Panc1 (cell line): ENCODE measurements around the gene CLRN1. TPM values are rescaled to one million over a fixed set of nuclear protein-coding genes. Genes with fewer than 3 reads are reported as not detected.

Experiments
- ATAC-seq: fragments of 200-7000 bp; cut with Tn5 transposase; 2 replicates; pipeline ENCODE4 v1.9.1; 2020; ENCODE audit warnings: mild to moderate bottlenecking, moderate library complexity
- BruUV-seq: library from RNA; stranded (reverse); fragments of 400-500 nt; replicated peaks from 2 replicates; lab custom pipeline; 2021; lab: Mats Ljungman, UMichigan
- CTCF ChIA-PET: fragments of 300-600 bp; sonication (Branson Sonifier 250); formaldehyde crosslinking; loops from one replicate; lab custom pipeline; 2022; ENCODE audit warnings: antibody characterized with exemption; lab: Charles Lee
- POLR2A ChIA-PET: fragments of 300-600 bp; sonication (Branson Sonifier 250); formaldehyde crosslinking; loops from one replicate; lab custom pipeline; 2022; ENCODE audit warnings: antibody characterized with exemption; lab: Charles Lee
- DNase-seq: peaks from one replicate; pipeline ENCODE4 v3.0.0-alpha.2; 2010; ENCODE audit warnings: low read depth, low spot score
- H3K27ac ChIP-seq: 2 replicates; pipeline ENCODE4 v1.5.1; 2011; ENCODE audit warnings: mild to moderate bottlenecking, low read length, inconsistent platforms
- H3K27me3 ChIP-seq: fragments of 200-500 bp; sonication (Bioruptor generic); 2 replicates; pipeline ENCODE4 v1.6.0; 2014; ENCODE audit warnings: low read length, inconsistent platforms; ENCODE audit not compliant: control insufficient read depth, insufficient read depth
- H3K36me3 ChIP-seq: fragments of 200-500 bp; sonication (Bioruptor generic); 2 replicates; pipeline ENCODE4 v1.5.1; 2014; ENCODE audit warnings: inconsistent platforms, mild to moderate bottlenecking, low read length, moderate library complexity; ENCODE audit not compliant: control insufficient read depth, insufficient read depth
- H3K4me1 ChIP-seq: 2 replicates; pipeline ENCODE4 v1.5.1; 2011; ENCODE audit warnings: inconsistent platforms, mild to moderate bottlenecking, low read length, moderate library complexity; ENCODE audit not compliant: control insufficient read depth, insufficient read depth
- H3K4me3 ChIP-seq, 2 experiments: 2 replicates each; pipeline ENCODE4 v1.5.1; 2011 to 2012; ENCODE audit warnings: low read depth in 2 of 2, low read length in 2 of 2, mild to moderate bottlenecking in 2 of 2, inconsistent platforms in 1 of 2, moderate library complexity in 1 of 2
- H3K9me3 ChIP-seq: fragments of 200-500 bp; sonication (Bioruptor generic); 2 replicates; pipeline ENCODE4 v1.5.1; 2014; ENCODE audit warnings: low read depth, mild to moderate bottlenecking, inconsistent platforms, low read length, moderate library complexity; ENCODE audit not compliant: control insufficient read depth, insufficient read depth
- POLR2AphosphoS5 ChIP-seq: IDR thresholded peaks from 2 replicates; pipeline ENCODE4 v1.6.1; 2012; ENCODE audit warnings: mild to moderate bottlenecking, low read depth, low read length, moderate library complexity
- SIN3A ChIP-seq: IDR thresholded peaks from 2 replicates; pipeline ENCODE4 v1.6.1; 2012; ENCODE audit warnings: low read depth, mild to moderate bottlenecking, low read length, moderate library complexity, borderline replicate concordance; ENCODE audit not compliant: insufficient read depth
- TCF7L2 ChIP-seq: IDR thresholded peaks from 2 replicates; pipeline ENCODE4 v1.6.1; 2011; ENCODE audit warnings: mild to moderate bottlenecking, low read depth, low read length, inconsistent platforms
- in situ Hi-C: cut with HindIII; loops from 2 replicates; pipeline ENCODE4 v1.10.0; 2016; ENCODE audit warnings: low sequenced_read_pairs, low pct_unique_long_range_greater_than_20kb
- intact Hi-C: fragments of 100-400 bp; cut with micrococcal nuclease; formaldehyde crosslinking; loops from one replicate; pipeline ENCODE4 v1.10.0; 2022; ENCODE audit not compliant: unreplicated experiment
- total RNA-seq: library from RNA; stranded (reverse); gene quantifications from one replicate; pipeline ENCODE4 v1.2.1, GENCODE V29; 2021; ENCODE audit not compliant: unreplicated experiment
- TF ChIP-seq, protein P1 (sequence below): fragments of 450-650 bp; IDR thresholded peaks from 2 replicates; pipeline ENCODE4 v1.5.1; 2017; ENCODE audit warnings: mild to moderate bottlenecking
- TF ChIP-seq, protein P2 (sequence below), 2 experiments: IDR thresholded peaks; 2 replicates each; pipeline ENCODE4 v1.6.1; 2011 to 2012; ENCODE audit warnings: low read depth in 2 of 2, control low read depth in 1 of 2, low read length in 1 of 2, mild to moderate bottlenecking in 1 of 2, moderate library complexity in 1 of 2; ENCODE audit not compliant: insufficient read depth in 1 of 2

The CLRN1 gene
- total RNA-seq, 1 experiment from 2014 or later, result not detected

DNA sequence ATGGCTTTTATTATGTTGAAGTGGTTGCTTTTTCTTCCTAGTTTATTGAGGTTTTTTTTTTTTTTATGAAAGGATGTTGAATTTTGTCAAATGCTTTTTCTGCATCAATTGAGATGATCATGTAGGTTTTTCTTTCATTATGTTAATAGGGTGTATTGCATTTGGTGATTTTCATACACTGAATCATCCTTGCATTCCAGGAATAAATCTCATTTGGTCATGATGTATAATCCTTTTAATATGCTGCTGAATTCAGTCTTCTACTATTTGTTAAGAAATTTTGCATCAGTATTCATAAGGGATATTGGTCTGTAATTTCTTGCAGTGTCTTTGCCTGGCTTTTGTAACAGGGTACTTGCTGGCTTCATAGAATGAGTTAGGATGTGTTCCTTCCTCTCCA lies 11.5 kb upstream of the CLRN1 start:
- no TSS peak for BruUV-seq
- Histone ChIP-seq H3K27me3 (peaks cover 24% of the 10 kb centered on the region), H3K9me3 (no peaks in the 10 kb centered on the region), H3K36me3 (no peaks in the 10 kb centered on the region), H3K4me3 (no peak overlapping the region), H3K4me1 (no peaks in the 10 kb centered on the region), H3K27ac (no peak overlapping the region)
- in situ Hi-C loops (no loop called here), intact Hi-C loops (no loop called here)
- no peak for ATAC-seq
- no peak for TF ChIP-seq SIN3A
- TF ChIP-seq, protein P1, sequence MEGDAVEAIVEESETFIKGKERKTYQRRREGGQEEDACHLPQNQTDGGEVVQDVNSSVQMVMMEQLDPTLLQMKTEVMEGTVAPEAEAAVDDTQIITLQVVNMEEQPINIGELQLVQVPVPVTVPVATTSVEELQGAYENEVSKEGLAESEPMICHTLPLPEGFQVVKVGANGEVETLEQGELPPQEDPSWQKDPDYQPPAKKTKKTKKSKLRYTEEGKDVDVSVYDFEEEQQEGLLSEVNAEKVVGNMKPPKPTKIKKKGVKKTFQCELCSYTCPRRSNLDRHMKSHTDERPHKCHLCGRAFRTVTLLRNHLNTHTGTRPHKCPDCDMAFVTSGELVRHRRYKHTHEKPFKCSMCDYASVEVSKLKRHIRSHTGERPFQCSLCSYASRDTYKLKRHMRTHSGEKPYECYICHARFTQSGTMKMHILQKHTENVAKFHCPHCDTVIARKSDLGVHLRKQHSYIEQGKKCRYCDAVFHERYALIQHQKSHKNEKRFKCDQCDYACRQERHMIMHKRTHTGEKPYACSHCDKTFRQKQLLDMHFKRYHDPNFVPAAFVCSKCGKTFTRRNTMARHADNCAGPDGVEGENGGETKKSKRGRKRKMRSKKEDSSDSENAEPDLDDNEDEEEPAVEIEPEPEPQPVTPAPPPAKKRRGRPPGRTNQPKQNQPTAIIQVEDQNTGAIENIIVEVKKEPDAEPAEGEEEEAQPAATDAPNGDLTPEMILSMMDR, result no peak
- TF ChIP-seq POLR2AphosphoS5, result no peak
- TF ChIP-seq, protein P2, sequence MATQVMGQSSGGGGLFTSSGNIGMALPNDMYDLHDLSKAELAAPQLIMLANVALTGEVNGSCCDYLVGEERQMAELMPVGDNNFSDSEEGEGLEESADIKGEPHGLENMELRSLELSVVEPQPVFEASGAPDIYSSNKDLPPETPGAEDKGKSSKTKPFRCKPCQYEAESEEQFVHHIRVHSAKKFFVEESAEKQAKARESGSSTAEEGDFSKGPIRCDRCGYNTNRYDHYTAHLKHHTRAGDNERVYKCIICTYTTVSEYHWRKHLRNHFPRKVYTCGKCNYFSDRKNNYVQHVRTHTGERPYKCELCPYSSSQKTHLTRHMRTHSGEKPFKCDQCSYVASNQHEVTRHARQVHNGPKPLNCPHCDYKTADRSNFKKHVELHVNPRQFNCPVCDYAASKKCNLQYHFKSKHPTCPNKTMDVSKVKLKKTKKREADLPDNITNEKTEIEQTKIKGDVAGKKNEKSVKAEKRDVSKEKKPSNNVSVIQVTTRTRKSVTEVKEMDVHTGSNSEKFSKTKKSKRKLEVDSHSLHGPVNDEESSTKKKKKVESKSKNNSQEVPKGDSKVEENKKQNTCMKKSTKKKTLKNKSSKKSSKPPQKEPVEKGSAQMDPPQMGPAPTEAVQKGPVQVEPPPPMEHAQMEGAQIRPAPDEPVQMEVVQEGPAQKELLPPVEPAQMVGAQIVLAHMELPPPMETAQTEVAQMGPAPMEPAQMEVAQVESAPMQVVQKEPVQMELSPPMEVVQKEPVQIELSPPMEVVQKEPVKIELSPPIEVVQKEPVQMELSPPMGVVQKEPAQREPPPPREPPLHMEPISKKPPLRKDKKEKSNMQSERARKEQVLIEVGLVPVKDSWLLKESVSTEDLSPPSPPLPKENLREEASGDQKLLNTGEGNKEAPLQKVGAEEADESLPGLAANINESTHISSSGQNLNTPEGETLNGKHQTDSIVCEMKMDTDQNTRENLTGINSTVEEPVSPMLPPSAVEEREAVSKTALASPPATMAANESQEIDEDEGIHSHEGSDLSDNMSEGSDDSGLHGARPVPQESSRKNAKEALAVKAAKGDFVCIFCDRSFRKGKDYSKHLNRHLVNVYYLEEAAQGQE (IDR thresholded peaks at IDR 0.05; ENCODE audit: insufficient read depth in 1 of 2, low read depth in 2 of 2, low read length in 1 of 2), result no peak
- no peak for TF ChIP-seq TCF7L2
- DNase-seq, result no peak
- CTCF ChIA-PET, result no interaction called here
- POLR2A ChIA-PET, result no interaction called here

DNA sequence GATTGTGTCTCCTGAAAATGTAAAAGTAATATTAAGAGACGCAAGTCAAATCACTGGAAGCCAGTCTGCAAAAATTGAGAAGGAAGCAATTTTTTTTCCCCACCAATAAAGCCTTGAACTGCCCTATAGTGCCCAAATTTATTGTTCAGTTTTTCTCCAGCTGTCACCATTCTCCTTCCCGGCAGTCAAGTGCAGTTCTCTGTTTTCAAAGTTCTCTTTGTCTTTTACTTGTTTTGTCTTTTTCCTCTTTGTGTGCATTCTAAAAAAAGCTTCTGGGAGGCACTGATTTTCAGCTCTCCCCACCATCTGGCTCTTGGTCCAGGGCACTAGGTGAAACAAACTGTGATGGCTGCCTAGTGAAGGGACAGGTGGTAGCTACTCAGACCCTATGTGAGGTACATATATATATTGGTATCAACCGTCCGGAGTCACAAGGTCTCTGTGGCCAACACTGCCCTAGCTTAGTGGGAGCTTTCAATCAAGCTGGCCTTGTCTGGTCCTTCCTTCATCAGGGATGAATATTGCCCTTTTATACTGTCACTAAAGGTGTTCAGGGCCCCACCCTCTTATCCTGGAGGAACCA lies 6.1 kb upstream of the CLRN1 start:
- intact Hi-C loops (no loop called here), in situ Hi-C loops (no loop called here)
- POLR2A ChIA-PET, result no interaction called here
- TF ChIP-seq, protein P2 (IDR thresholded peaks at IDR 0.05; ENCODE audit: insufficient read depth in 1 of 2, low read depth in 2 of 2, low read length in 1 of 2), result no peak
- TF ChIP-seq TCF7L2 (no peak), SIN3A (no peak), POLR2AphosphoS5 (no peak)
- TF ChIP-seq, protein P1, result no peak
- no TSS peak for BruUV-seq
- CTCF ChIA-PET, result interaction anchor here (0.6 kb wide), 1 partner anchor 53 kb away, joined by 3 read pairs; no protein-coding TSS in a partner anchor
- Histone ChIP-seq H3K27me3 (peaks cover 33% of the 10 kb centered on the region), H3K27ac (no peak overlapping the region), H3K4me3 (no peak overlapping the region), H3K4me1 (no peaks in the 10 kb centered on the region), H3K36me3 (no peaks in the 10 kb centered on the region), H3K9me3 (no peaks in the 10 kb centered on the region)
- no peak for ATAC-seq
- no peak for DNase-seq
